Endodermal cell (in vitro differentiated cells): ENCODE measurements around the gene XAF1. TPM values are rescaled to one million over a fixed set of nuclear protein-coding genes. Genes with fewer than 3 reads are reported as not detected.

Source experiments
- DNase-seq: peaks from one replicate; pipeline ENCODE4 v3.0.0-alpha.2; 2017
- H3K27ac ChIP-seq: 2 replicates; pipeline ENCODE4 v1.5.1; 2013; ENCODE audit warnings: mild to moderate bottlenecking, low read depth, low read length, moderate library complexity
- H3K27me3 ChIP-seq: 2 replicates; pipeline ENCODE4 v1.6.1; 2013; ENCODE audit warnings: mild to moderate bottlenecking, low read length, moderate library complexity; ENCODE audit not compliant: insufficient read depth, control insufficient read depth, poor library complexity, severe bottlenecking
- H3K36me3 ChIP-seq: 2 replicates; pipeline ENCODE4 v1.7.0; 2013; ENCODE audit warnings: mild to moderate bottlenecking, low read length, moderate library complexity; ENCODE audit not compliant: control insufficient read depth, insufficient read depth
- H3K4me1 ChIP-seq: one replicate; pipeline ENCODE4 v1.7.0; 2013; ENCODE audit warnings: low read length; ENCODE audit not compliant: control insufficient read depth, insufficient read depth
- H3K4me3 ChIP-seq: 2 replicates; pipeline ENCODE4 v1.5.1; 2013; ENCODE audit warnings: mild to moderate bottlenecking, low read length, moderate library complexity
- H3K9ac ChIP-seq: 2 replicates; pipeline ENCODE4 v1.6.1; 2013; ENCODE audit warnings: mild to moderate bottlenecking, low read length, moderate library complexity; ENCODE audit not compliant: poor library complexity, severe bottlenecking; ENCODE audit errors: extremely low read depth
- H3K9me3 ChIP-seq: 2 replicates; pipeline ENCODE4 v1.6.1; 2013; ENCODE audit warnings: mild to moderate bottlenecking, low read length, moderate library complexity; ENCODE audit not compliant: control insufficient read depth
- H3K27ac Mint-ChIP-seq: 2 replicates; pipeline ENCODE4 v1.8.0; 2020; ENCODE audit warnings: mixed read lengths
- H3K27me3 Mint-ChIP-seq: 2 replicates; pipeline ENCODE4 v1.8.0; 2021; ENCODE audit warnings: mild to moderate bottlenecking, mixed read lengths; ENCODE audit not compliant: insufficient read depth
- H3K36me3 Mint-ChIP-seq: 2 replicates; pipeline ENCODE4 v1.8.0; 2020; ENCODE audit warnings: low read depth, mixed read lengths
- H3K4me1 Mint-ChIP-seq: 2 replicates; pipeline ENCODE4 v1.8.0; 2020; ENCODE audit warnings: mixed read lengths
- H3K4me3 Mint-ChIP-seq: 2 replicates; pipeline ENCODE4 v1.8.0; 2020; ENCODE audit warnings: mild to moderate bottlenecking, moderate library complexity, mixed read lengths
- H3K9me3 Mint-ChIP-seq: 2 replicates; pipeline ENCODE4 v1.8.0; 2020; ENCODE audit warnings: mild to moderate bottlenecking, mixed read lengths
- WGBS, 2 experiments: methylation state at CpG; one replicate each; pipeline versions ENCODE4 v1.1.5 to v1.1.7; 2013; ENCODE audit warnings: missing lambda C conversion rate in 2 of 2, mixed read lengths in 1 of 2; ENCODE audit not compliant: insufficient coverage in 1 of 2, insufficient read length in 1 of 2; 5-methylcytosine and 5-hydroxymethylcytosine counted together
- total RNA-seq, 2 donors: library from RNA; stranded (reverse); fragmentation: NEBNext Ultra II Directional in 1 of 2; extraction: Animal tissue kit (Norgen Biotek cat#: 25700) in 1 of 2; gene quantifications; 2 replicates in 1 of 2; 3 replicates in 1 of 2; pipeline ENCODE4 v1.2.1, GENCODE V29; 2021
- TF ChIP-seq, protein P1 (sequence below): fragments of 200-600 bp; sonication (generic); conservative IDR thresholded peaks from 2 replicates; pipeline ENCODE4 v1.5.0; 2021; ENCODE audit warnings: antibody characterized with exemption, mild to moderate bottlenecking

XAF1 gene
- total RNA-seq, 2 donors from 2014 or later: 0.35 TPM; not detected in 1

DNA sequence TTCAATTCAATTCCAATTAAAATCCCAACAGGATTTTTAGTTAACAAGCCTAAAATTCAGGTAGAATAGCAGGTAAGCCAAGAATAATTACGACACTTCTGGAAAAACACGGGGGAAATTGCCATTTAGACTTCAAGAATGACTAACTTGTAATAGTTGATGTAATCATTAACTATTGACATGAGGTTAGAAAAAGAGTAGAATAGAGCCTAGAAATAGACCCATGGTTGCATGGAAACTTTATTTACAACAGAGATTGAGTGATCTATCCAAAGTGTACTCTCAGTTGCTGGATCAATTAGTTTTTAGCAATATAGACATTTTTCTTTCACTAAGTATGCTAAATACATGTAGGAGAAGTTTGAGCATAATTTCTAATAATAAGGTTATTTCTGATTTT is 39.1 kb upstream of the XAF1 start:
- DNase-seq: no peak
- no peaks in the 10 kb centered on the region for H3K36me3 ChIP-seq
- Mint-ChIP-seq H3K4me3 (no peak overlapping the region), H3K27me3 (peaks cover 66% of the 10 kb centered on the region), H3K36me3 (peaks cover 2% of the 10 kb centered on the region), H3K27ac (no peak overlapping the region), H3K4me1 (peaks cover 9% of the 10 kb centered on the region), H3K9me3 (peaks cover 29% of the 10 kb centered on the region)
- no peak overlapping the region for H3K9ac ChIP-seq
- H3K4me3 ChIP-seq: no peak overlapping the region
- peaks cover 49% of the 10 kb centered on the region for H3K27me3 ChIP-seq
- H3K9me3 ChIP-seq: peaks cover 16% of the 10 kb centered on the region
- no peak overlapping the region for H3K27ac ChIP-seq
- H3K4me1 ChIP-seq: no peaks in the 10 kb centered on the region
- TF ChIP-seq, protein P1, sequence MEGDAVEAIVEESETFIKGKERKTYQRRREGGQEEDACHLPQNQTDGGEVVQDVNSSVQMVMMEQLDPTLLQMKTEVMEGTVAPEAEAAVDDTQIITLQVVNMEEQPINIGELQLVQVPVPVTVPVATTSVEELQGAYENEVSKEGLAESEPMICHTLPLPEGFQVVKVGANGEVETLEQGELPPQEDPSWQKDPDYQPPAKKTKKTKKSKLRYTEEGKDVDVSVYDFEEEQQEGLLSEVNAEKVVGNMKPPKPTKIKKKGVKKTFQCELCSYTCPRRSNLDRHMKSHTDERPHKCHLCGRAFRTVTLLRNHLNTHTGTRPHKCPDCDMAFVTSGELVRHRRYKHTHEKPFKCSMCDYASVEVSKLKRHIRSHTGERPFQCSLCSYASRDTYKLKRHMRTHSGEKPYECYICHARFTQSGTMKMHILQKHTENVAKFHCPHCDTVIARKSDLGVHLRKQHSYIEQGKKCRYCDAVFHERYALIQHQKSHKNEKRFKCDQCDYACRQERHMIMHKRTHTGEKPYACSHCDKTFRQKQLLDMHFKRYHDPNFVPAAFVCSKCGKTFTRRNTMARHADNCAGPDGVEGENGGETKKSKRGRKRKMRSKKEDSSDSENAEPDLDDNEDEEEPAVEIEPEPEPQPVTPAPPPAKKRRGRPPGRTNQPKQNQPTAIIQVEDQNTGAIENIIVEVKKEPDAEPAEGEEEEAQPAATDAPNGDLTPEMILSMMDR: no peak
- 90 to 93% methylated on average over 2 of the region's 2 CpGs for WGBS, 2 experiments

GRCh38 chr17:6721744-6722143 is 34.1 kb upstream of the XAF1 start:
- no peak for DNase-seq
- Histone ChIP-seq H3K9ac (no peak overlapping the region), H3K4me1 (no peaks in the 10 kb centered on the region), H3K9me3 (peaks cover 13% of the 10 kb centered on the region), H3K36me3 (no peaks in the 10 kb centered on the region), H3K27ac (no peak overlapping the region), H3K27me3 (peaks cover 44% of the 10 kb centered on the region), H3K4me3 (no peak overlapping the region)
- Mint-ChIP-seq H3K9me3 (peaks cover 11% of the 10 kb centered on the region), H3K4me1 (no peaks in the 10 kb centered on the region), H3K4me3 (no peak overlapping the region), H3K36me3 (peaks cover 2% of the 10 kb centered on the region), H3K27ac (no peak overlapping the region), H3K27me3 (peaks cover 65% of the 10 kb centered on the region)
- TF ChIP-seq, protein P1: no peak
- WGBS, 2 experiments: 89 to 95% methylated on average over 5 of the region's 5 CpGs

- Mint-ChIP-seq H3K27me3 (peaks cover 59% of the 10 kb centered on the region), H3K9me3 (no peaks in the 10 kb centered on the region), H3K4me1 (no peaks in the 10 kb centered on the region), H3K4me3 (no peak overlapping the region), H3K27ac (no peak overlapping the region), H3K36me3 (no peaks in the 10 kb centered on the region)
- DNase-seq: no peak
- Histone ChIP-seq H3K36me3 (no peaks in the 10 kb centered on the region), H3K27me3 (peaks cover 53% of the 10 kb centered on the region), H3K27ac (no peak overlapping the region), H3K9me3 (no peaks in the 10 kb centered on the region), H3K9ac (no peak overlapping the region), H3K4me3 (no peak overlapping the region), H3K4me1 (no peaks in the 10 kb centered on the region)
- 90 to 93% methylated on average over 5 of the region's 5 CpGs for WGBS, 2 experiments
- TF ChIP-seq, protein P1: no peak
These were observed 31.8 kb upstream of the XAF1 start for GRCh38 chr17:6724009-6724408.
